Measurements from ENCODE around the gene PADI2.

DNA sequence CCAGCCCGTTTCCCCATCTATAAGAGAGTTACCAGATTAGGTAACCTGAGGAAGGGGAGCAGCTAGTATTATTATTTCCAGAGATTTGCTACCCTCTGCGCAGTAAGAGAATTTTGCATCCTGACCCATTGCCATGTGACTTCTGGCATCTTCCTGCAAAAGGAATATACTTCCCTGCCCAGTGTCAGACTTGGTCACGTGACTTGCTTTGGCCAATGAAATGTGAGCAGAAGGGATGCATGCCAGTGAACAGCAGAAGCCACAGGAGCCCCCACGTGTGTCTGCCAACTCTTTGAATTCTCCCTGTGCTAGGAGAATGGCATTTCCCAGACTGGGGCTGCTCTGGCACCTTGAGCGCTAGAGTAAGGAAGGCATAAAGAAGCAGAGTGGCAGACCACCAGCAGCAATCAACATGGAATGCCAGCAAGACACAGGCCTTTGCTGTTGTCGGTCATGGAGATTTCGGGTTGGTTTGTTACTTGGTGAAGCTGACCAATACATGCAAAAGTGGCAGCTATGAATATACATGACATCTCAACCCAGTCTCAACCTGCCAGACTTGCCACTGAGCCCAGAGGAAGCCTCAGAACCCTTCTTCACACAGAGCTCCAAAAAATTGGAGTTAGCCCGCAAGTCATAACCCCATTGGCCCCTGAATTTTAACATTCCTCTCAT is 39.0 kb downstream of the PADI2 start:
- TF ChIP-seq CTCF (conservative IDR thresholded peaks at IDR 0.05) (no peak), ZFX (IDR thresholded peaks at IDR 0.05) (no peak)

All from C4-2B (cell line).